GM12801 (cell line): ENCODE data around the gene CCDC192.

ENCODE experiments used
- CTCF ChIP-seq: IDR thresholded peaks from one replicate; pipeline ENCODE4 v1.5.1; 2011; ENCODE audit warnings: control low read depth; ENCODE audit not compliant: insufficient read length; ENCODE audit errors: extremely low read depth

CCDC192 gene

GRCh38 chr5:127957701-127958239 lies 254.6 kb downstream of the CCDC192 start:
- TF ChIP-seq CTCF, result no peak

GRCh38 chr5:127958421-127959011 lies 255.3 kb downstream of the CCDC192 start:
- TF ChIP-seq CTCF, result no peak

GRCh38 chr5:127959152-127959764 lies 256.1 kb downstream of the CCDC192 start:
- TF ChIP-seq CTCF, result no peak

GRCh38 chr5:127960270-127960691 lies 257.1 kb downstream of the CCDC192 start:
- no peak for TF ChIP-seq CTCF

GRCh38 chr5:127961006-127961762 lies 258.0 kb downstream of the CCDC192 start:
- no peak for TF ChIP-seq CTCF

GRCh38 chr5:127961763-127962145 lies 258.6 kb downstream of the CCDC192 start:
- no peak for TF ChIP-seq CTCF

GRCh38 chr5:127962491-127962890 lies 259.3 kb downstream of the CCDC192 start:
- no peak for TF ChIP-seq CTCF
